ENCODE results near the gene CNTF.

Gene CNTF

GRCh38 chr11:58631378-58631777, 8.9 kb downstream of the CNTF start:
- FAIRE-seq (no peak), DNase-seq (ENCODE audit: insufficient read length) (no peak)
- no peak for TF ChIP-seq TAF1 (IDR thresholded peaks at IDR 0.05; ENCODE audit: borderline replicate concordance, low read depth, low read length)
- TF ChIP-seq POLR2A (IDR thresholded peaks at IDR 0.05; ENCODE audit: low read depth, low read length), result no peak
- no peak for TF ChIP-seq POLR2AphosphoS5 (IDR thresholded peaks at IDR 0.05; ENCODE audit: low read depth, low read length)

GRCh38 chr11:58632510-58632909, 10.0 kb downstream of the CNTF start:
- DNase-seq (ENCODE audit: insufficient read length), result no peak
- no peak for FAIRE-seq
- TF ChIP-seq POLR2AphosphoS5 (IDR thresholded peaks at IDR 0.05; ENCODE audit: low read depth, low read length), result no peak
- no peak for TF ChIP-seq TAF1 (IDR thresholded peaks at IDR 0.05; ENCODE audit: borderline replicate concordance, low read depth, low read length)
- TF ChIP-seq POLR2A (IDR thresholded peaks at IDR 0.05; ENCODE audit: low read depth, low read length), result no peak

GRCh38 chr11:58636587-58636986, 14.1 kb downstream of the CNTF start:
- no peak for TF ChIP-seq POLR2A (IDR thresholded peaks at IDR 0.05; ENCODE audit: low read depth, low read length)
- TF ChIP-seq POLR2AphosphoS5 (IDR thresholded peaks at IDR 0.05; ENCODE audit: low read depth, low read length), result no peak
- TF ChIP-seq TAF1 (IDR thresholded peaks at IDR 0.05; ENCODE audit: borderline replicate concordance, low read depth, low read length), result no peak
- FAIRE-seq (no peak), DNase-seq (ENCODE audit: insufficient read length) (no peak)

GRCh38 chr11:58637371-58637770, 14.9 kb downstream of the CNTF start:
- FAIRE-seq (no peak), DNase-seq (ENCODE audit: insufficient read length) (no peak)
- TF ChIP-seq TAF1 (IDR thresholded peaks at IDR 0.05; ENCODE audit: borderline replicate concordance, low read depth, low read length), result no peak
- no peak for TF ChIP-seq POLR2A (IDR thresholded peaks at IDR 0.05; ENCODE audit: low read depth, low read length)
- no peak for TF ChIP-seq POLR2AphosphoS5 (IDR thresholded peaks at IDR 0.05; ENCODE audit: low read depth, low read length)

GRCh38 chr11:58639103-58639502, 16.6 kb downstream of the CNTF start:
- TF ChIP-seq POLR2A (IDR thresholded peaks at IDR 0.05; ENCODE audit: low read depth, low read length) (no peak), POLR2AphosphoS5 (IDR thresholded peaks at IDR 0.05; ENCODE audit: low read depth, low read length) (no peak), TAF1 (IDR thresholded peaks at IDR 0.05; ENCODE audit: borderline replicate concordance, low read depth, low read length) (no peak)
- no peak for FAIRE-seq
- DNase-seq (ENCODE audit: insufficient read length), result no peak

- TF ChIP-seq POLR2AphosphoS5 (IDR thresholded peaks at IDR 0.05; ENCODE audit: low read depth, low read length) (no peak), POLR2A (IDR thresholded peaks at IDR 0.05; ENCODE audit: low read depth, low read length) (no peak), TAF1 (IDR thresholded peaks at IDR 0.05; ENCODE audit: borderline replicate concordance, low read depth, low read length) (no peak)
- DNase-seq (ENCODE audit: insufficient read length) (no peak), FAIRE-seq (no peak)
These were observed 17.2 kb downstream of the CNTF start for GRCh38 chr11:58639669-58640068.

- FAIRE-seq (peak; percentile 30), DNase-seq (ENCODE audit: insufficient read length) (no peak)
- no peak for TF ChIP-seq POLR2A (IDR thresholded peaks at IDR 0.05; ENCODE audit: low read depth, low read length)
- TF ChIP-seq TAF1 (IDR thresholded peaks at IDR 0.05; ENCODE audit: borderline replicate concordance, low read depth, low read length), result no peak
These were observed 18.0 kb downstream of the CNTF start for GRCh38 chr11:58640386-58641023.

GRCh38 chr11:58641341-58641740, 18.9 kb downstream of the CNTF start:
- TF ChIP-seq TAF1 (IDR thresholded peaks at IDR 0.05; ENCODE audit: borderline replicate concordance, low read depth, low read length) (no peak), POLR2A (IDR thresholded peaks at IDR 0.05; ENCODE audit: low read depth, low read length) (no peak), POLR2AphosphoS5 (IDR thresholded peaks at IDR 0.05; ENCODE audit: low read depth, low read length) (no peak)
- FAIRE-seq (no peak), DNase-seq (ENCODE audit: insufficient read length) (no peak)

- no peak for DNase-seq (ENCODE audit: insufficient read length)
- TF ChIP-seq TAF1 (IDR thresholded peaks at IDR 0.05; ENCODE audit: borderline replicate concordance, low read depth, low read length) (no peak), POLR2A (IDR thresholded peaks at IDR 0.05; ENCODE audit: low read depth, low read length) (no peak), POLR2AphosphoS5 (IDR thresholded peaks at IDR 0.05; ENCODE audit: low read depth, low read length) (no peak)
- FAIRE-seq, result peak; percentile 5
These were observed 19.5 kb downstream of the CNTF start for GRCh38 chr11:58641803-58642581.

- no peak for TF ChIP-seq POLR2A (IDR thresholded peaks at IDR 0.05; ENCODE audit: low read depth, low read length)
- no peak for TF ChIP-seq POLR2AphosphoS5 (IDR thresholded peaks at IDR 0.05; ENCODE audit: low read depth, low read length)
- no peak for TF ChIP-seq TAF1 (IDR thresholded peaks at IDR 0.05; ENCODE audit: borderline replicate concordance, low read depth, low read length)
- peak; percentile 46 for FAIRE-seq
- DNase-seq (ENCODE audit: insufficient read length), result no peak
These were observed 23.4 kb downstream of the CNTF start for GRCh38 chr11:58645854-58646253.

GRCh38 chr11:58647141-58647699, 24.8 kb downstream of the CNTF start:
- DNase-seq (ENCODE audit: insufficient read length) (no peak), FAIRE-seq (peak; percentile 96)
- TF ChIP-seq POLR2A (IDR thresholded peaks at IDR 0.05; ENCODE audit: low read depth, low read length) (no peak), TAF1 (IDR thresholded peaks at IDR 0.05; ENCODE audit: borderline replicate concordance, low read depth, low read length) (no peak), POLR2AphosphoS5 (IDR thresholded peaks at IDR 0.05; ENCODE audit: low read depth, low read length) (no peak)

GRCh38 chr11:58647866-58648265, 25.4 kb downstream of the CNTF start:
- FAIRE-seq (no peak), DNase-seq (ENCODE audit: insufficient read length) (no peak)
- TF ChIP-seq POLR2AphosphoS5 (IDR thresholded peaks at IDR 0.05; ENCODE audit: low read depth, low read length) (no peak), POLR2A (IDR thresholded peaks at IDR 0.05; ENCODE audit: low read depth, low read length) (no peak)

Data from GM12892 (cell line).